ENCODE measurements around the gene IL1RAPL1.

DNA sequence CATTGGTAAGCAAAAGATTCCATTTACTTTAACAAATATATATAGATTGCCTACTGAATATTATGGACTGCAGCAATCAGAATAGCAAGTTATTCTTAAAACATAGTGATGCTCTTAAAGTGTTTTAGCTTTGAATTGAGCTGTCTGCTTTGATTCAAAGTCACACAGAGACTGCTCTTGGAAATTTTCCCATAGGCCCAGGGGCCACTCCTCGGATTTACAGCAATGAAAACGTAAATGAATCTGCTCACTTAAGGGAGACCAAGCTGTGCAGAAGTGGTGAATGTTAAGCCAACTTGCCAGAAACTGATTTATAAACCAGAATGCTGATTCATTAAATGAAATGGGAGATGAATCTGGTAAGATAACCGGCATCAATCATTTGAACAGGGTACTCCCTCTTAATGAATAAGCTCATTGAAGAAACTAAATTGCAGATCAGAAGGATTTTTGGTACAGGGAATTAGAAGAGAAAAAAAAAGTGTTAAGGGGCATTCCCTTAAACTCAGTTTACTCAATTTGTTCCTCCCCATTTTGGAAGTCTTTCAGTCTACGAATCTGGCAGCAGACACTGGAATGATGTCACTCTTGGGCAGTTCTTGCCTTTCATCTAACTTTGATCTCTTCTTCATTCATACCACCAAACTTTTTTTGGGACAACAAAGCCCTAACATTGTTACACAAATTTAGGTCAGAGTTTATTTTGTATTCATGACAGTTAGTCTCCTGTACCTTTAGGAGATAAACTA lies 1264.8 kb downstream of the IL1RAPL1 start:
- TF ChIP-seq, protein P1, sequence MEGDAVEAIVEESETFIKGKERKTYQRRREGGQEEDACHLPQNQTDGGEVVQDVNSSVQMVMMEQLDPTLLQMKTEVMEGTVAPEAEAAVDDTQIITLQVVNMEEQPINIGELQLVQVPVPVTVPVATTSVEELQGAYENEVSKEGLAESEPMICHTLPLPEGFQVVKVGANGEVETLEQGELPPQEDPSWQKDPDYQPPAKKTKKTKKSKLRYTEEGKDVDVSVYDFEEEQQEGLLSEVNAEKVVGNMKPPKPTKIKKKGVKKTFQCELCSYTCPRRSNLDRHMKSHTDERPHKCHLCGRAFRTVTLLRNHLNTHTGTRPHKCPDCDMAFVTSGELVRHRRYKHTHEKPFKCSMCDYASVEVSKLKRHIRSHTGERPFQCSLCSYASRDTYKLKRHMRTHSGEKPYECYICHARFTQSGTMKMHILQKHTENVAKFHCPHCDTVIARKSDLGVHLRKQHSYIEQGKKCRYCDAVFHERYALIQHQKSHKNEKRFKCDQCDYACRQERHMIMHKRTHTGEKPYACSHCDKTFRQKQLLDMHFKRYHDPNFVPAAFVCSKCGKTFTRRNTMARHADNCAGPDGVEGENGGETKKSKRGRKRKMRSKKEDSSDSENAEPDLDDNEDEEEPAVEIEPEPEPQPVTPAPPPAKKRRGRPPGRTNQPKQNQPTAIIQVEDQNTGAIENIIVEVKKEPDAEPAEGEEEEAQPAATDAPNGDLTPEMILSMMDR (conservative IDR thresholded peaks at IDR 0.05; ENCODE audit: low read depth in 2 of 2): no peak
- TF ChIP-seq EZH2 (IDR thresholded peaks at IDR 0.05; ENCODE audit: low read depth, unreplicated experiment): no peak
- no peak for TF ChIP-seq ZNF331 (CRISPR knock-in tag; IDR thresholded peaks at IDR 0.05; ENCODE audit: low read depth)
- no peak for TF ChIP-seq POLR2AphosphoS5 (IDR thresholded peaks at IDR 0.05; ENCODE audit: low read depth)
- TF ChIP-seq EZH2phosphoT487 (IDR thresholded peaks at IDR 0.05; ENCODE audit: unreplicated experiment): no peak
- TF ChIP-seq, protein P2, sequence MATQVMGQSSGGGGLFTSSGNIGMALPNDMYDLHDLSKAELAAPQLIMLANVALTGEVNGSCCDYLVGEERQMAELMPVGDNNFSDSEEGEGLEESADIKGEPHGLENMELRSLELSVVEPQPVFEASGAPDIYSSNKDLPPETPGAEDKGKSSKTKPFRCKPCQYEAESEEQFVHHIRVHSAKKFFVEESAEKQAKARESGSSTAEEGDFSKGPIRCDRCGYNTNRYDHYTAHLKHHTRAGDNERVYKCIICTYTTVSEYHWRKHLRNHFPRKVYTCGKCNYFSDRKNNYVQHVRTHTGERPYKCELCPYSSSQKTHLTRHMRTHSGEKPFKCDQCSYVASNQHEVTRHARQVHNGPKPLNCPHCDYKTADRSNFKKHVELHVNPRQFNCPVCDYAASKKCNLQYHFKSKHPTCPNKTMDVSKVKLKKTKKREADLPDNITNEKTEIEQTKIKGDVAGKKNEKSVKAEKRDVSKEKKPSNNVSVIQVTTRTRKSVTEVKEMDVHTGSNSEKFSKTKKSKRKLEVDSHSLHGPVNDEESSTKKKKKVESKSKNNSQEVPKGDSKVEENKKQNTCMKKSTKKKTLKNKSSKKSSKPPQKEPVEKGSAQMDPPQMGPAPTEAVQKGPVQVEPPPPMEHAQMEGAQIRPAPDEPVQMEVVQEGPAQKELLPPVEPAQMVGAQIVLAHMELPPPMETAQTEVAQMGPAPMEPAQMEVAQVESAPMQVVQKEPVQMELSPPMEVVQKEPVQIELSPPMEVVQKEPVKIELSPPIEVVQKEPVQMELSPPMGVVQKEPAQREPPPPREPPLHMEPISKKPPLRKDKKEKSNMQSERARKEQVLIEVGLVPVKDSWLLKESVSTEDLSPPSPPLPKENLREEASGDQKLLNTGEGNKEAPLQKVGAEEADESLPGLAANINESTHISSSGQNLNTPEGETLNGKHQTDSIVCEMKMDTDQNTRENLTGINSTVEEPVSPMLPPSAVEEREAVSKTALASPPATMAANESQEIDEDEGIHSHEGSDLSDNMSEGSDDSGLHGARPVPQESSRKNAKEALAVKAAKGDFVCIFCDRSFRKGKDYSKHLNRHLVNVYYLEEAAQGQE (IDR thresholded peaks at IDR 0.05; ENCODE audit: unreplicated experiment): no peak
- TF ChIP-seq, protein P3, sequence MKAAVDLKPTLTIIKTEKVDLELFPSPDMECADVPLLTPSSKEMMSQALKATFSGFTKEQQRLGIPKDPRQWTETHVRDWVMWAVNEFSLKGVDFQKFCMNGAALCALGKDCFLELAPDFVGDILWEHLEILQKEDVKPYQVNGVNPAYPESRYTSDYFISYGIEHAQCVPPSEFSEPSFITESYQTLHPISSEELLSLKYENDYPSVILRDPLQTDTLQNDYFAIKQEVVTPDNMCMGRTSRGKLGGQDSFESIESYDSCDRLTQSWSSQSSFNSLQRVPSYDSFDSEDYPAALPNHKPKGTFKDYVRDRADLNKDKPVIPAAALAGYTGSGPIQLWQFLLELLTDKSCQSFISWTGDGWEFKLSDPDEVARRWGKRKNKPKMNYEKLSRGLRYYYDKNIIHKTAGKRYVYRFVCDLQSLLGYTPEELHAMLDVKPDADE (IDR thresholded peaks at IDR 0.05): no peak
- no peak for TF ChIP-seq NANOG (IDR thresholded peaks at IDR 0.05; ENCODE audit: borderline replicate concordance)
- TF ChIP-seq, protein P4, sequence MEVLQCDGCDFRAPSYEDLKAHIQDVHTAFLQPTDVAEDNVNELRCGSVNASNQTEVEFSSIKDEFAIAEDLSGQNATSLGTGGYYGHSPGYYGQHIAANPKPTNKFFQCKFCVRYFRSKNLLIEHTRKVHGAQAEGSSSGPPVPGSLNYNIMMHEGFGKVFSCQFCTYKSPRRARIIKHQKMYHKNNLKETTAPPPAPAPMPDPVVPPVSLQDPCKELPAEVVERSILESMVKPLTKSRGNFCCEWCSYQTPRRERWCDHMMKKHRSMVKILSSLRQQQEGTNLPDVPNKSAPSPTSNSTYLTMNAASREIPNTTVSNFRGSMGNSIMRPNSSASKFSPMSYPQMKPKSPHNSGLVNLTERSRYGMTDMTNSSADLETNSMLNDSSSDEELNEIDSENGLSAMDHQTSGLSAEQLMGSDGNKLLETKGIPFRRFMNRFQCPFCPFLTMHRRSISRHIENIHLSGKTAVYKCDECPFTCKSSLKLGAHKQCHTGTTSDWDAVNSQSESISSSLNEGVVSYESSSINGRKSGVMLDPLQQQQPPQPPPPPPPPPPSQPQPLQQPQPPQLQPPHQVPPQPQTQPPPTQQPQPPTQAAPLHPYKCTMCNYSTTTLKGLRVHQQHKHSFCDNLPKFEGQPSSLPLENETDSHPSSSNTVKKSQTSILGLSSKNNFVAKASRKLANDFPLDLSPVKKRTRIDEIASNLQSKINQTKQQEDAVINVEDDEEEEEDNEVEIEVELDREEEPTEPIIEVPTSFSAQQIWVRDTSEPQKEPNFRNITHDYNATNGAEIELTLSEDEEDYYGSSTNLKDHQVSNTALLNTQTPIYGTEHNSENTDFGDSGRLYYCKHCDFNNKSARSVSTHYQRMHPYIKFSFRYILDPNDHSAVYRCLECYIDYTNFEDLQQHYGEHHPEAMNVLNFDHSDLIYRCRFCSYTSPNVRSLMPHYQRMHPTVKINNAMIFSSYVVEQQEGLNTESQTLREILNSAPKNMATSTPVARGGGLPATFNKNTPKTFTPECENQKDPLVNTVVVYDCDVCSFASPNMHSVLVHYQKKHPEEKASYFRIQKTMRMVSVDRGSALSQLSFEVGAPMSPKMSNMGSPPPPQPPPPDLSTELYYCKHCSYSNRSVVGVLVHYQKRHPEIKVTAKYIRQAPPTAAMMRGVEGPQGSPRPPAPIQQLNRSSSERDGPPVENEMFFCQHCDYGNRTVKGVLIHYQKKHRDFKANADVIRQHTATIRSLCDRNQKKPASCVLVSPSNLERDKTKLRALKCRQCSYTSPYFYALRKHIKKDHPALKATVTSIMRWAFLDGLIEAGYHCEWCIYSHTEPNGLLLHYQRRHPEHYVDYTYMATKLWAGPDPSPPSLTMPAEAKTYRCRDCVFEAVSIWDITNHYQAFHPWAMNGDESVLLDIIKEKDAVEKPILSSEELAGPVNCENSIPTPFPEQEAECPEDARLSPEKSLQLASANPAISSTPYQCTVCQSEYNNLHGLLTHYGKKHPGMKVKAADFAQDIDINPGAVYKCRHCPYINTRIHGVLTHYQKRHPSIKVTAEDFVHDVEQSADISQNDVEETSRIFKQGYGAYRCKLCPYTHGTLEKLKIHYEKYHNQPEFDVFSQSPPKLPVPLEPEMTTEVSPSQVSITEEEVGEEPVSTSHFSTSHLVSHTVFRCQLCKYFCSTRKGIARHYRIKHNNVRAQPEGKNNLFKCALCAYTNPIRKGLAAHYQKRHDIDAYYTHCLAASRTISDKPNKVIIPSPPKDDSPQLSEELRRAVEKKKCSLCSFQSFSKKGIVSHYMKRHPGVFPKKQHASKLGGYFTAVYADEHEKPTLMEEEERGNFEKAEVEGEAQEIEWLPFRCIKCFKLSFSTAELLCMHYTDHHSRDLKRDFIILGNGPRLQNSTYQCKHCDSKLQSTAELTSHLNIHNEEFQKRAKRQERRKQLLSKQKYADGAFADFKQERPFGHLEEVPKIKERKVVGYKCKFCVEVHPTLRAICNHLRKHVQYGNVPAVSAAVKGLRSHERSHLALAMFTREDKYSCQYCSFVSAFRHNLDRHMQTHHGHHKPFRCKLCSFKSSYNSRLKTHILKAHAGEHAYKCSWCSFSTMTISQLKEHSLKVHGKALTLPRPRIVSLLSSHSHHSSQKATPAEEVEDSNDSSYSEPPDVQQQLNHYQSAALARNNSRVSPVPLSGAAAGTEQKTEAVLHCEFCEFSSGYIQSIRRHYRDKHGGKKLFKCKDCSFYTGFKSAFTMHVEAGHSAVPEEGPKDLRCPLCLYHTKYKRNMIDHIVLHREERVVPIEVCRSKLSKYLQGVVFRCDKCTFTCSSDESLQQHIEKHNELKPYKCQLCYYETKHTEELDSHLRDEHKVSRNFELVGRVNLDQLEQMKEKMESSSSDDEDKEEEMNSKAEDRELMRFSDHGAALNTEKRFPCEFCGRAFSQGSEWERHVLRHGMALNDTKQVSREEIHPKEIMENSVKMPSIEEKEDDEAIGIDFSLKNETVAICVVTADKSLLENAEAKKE (CRISPR knock-in tag; IDR thresholded peaks at IDR 0.05): no peak
- TF ChIP-seq CREB1 (CRISPR knock-in tag; IDR thresholded peaks at IDR 0.05; ENCODE audit: low read depth): no peak
- no peak for TF ChIP-seq ZNF114 (CRISPR knock-in tag; IDR thresholded peaks at IDR 0.05)
- no peak for TF ChIP-seq JUNB (IDR thresholded peaks at IDR 0.05; ENCODE audit: unreplicated experiment)
- no peak for TF ChIP-seq STAT1 (IDR thresholded peaks at IDR 0.05; ENCODE audit: unreplicated experiment)

Data from GM23338 (cell line).